IMR-90 (cell line): ENCODE results near the gene ACTR1A. TPM values are rescaled to one million over a fixed set of nuclear protein-coding genes. Genes with fewer than 3 reads are reported as not detected.

Experiments used
- ATAC-seq: fragments of 200-7000 bp; cut with Tn5 transposase; 2 replicates; pipeline ENCODE4 v1.9.1; 2020; ENCODE audit warnings: low read depth, mild to moderate bottlenecking, moderate library complexity
- BruUV-seq: library from RNA; stranded (reverse); fragments of 400-500 nt; replicated peaks from 2 replicates; lab custom pipeline; 2021; lab: Mats Ljungman, UMichigan
- CTCF ChIA-PET: fragments of 300-600 bp; formaldehyde crosslinking; extraction: SDS; loops from one replicate; lab custom pipeline; 2021; ENCODE audit warnings: antibody characterized with exemption; lab: Yijun Ruan, JAX
- POLR2A ChIA-PET: fragments of 300-600 bp; sonication (Branson Sonifier 250); formaldehyde crosslinking; loops from one replicate; lab custom pipeline; 2022; ENCODE audit warnings: antibody characterized with exemption; ENCODE audit not compliant: unreplicated experiment; lab: Charles Lee
- DNase-seq: peaks from one replicate; pipeline ENCODE4 v3.0.0; 2013
- H2AFZ ChIP-seq: replicated peaks from 2 replicates; pipeline ENCODE3; 2013; ENCODE audit warnings: low read length, mild to moderate bottlenecking; ENCODE audit not compliant: poor library complexity
- H2AK5ac ChIP-seq: 2 replicates; pipeline ENCODE4 v1.6.1; 2013; ENCODE audit warnings: low read depth, low read length, inconsistent platforms
- H2AK9ac ChIP-seq: replicated peaks from 2 replicates; pipeline ENCODE3; 2013; ENCODE audit warnings: mild to moderate bottlenecking, low read depth, low read length, moderate library complexity; ENCODE audit not compliant: poor library complexity
- H2BK120ac ChIP-seq: 2 replicates; pipeline ENCODE4 v1.6.1; 2013; ENCODE audit warnings: low read depth, low read length, inconsistent platforms
- H2BK15ac ChIP-seq: 3 replicates; pipeline ENCODE4 v1.6.1; 2013; ENCODE audit warnings: low read depth, low read length, inconsistent platforms
- H2BK20ac ChIP-seq: 2 replicates; pipeline ENCODE4 v1.6.1; 2013; ENCODE audit warnings: low read depth, mild to moderate bottlenecking, inconsistent platforms, low read length, moderate library complexity
- H2BK5ac ChIP-seq: 2 replicates; pipeline ENCODE4 v1.6.1; 2013; ENCODE audit warnings: mild to moderate bottlenecking, low read depth, low read length, inconsistent platforms; ENCODE audit not compliant: poor library complexity, severe bottlenecking
- H3K14ac ChIP-seq: replicated peaks from 2 replicates; pipeline ENCODE4 v1.6.1; 2013; ENCODE audit warnings: low read depth, low read length, inconsistent platforms
- H3K18ac ChIP-seq: 2 replicates; pipeline ENCODE4 v1.6.1; 2013; ENCODE audit warnings: low read depth, low read length, control low read depth
- H3K23ac ChIP-seq: 2 replicates; pipeline ENCODE4 v1.6.1; 2013; ENCODE audit warnings: low read depth, low read length, inconsistent platforms
- H3K27ac ChIP-seq: 2 replicates; pipeline ENCODE4 v1.5.1; 2013; ENCODE audit warnings: mild to moderate bottlenecking, control low read depth, low read length; ENCODE audit not compliant: insufficient read depth
- H3K27me3 ChIP-seq: 2 replicates; pipeline ENCODE4 v1.6.1; 2013; ENCODE audit warnings: low read length; ENCODE audit not compliant: control insufficient read depth, insufficient read depth
- H3K36me3 ChIP-seq: 2 replicates; pipeline ENCODE4 v1.6.1; 2013; ENCODE audit warnings: low read length, mixed read lengths; ENCODE audit not compliant: control insufficient read depth, insufficient read depth
- H3K4ac ChIP-seq: 2 replicates; pipeline ENCODE4 v1.6.1; 2013; ENCODE audit warnings: low read depth, low read length, inconsistent platforms
- H3K4me1 ChIP-seq: 2 replicates; pipeline ENCODE4 v1.6.1; 2013; ENCODE audit warnings: low read length, mixed read lengths; ENCODE audit not compliant: control insufficient read depth, insufficient read depth
- H3K4me2 ChIP-seq: 2 replicates; pipeline ENCODE4 v1.6.1; 2013; ENCODE audit warnings: low read depth, mild to moderate bottlenecking, control low read depth, low read length, moderate library complexity
- H3K4me3 ChIP-seq: 2 replicates; pipeline ENCODE4 v1.5.1; 2013; ENCODE audit warnings: low read depth, mild to moderate bottlenecking, control low read depth, low read length, moderate library complexity; ENCODE audit not compliant: insufficient read depth
- H3K56ac ChIP-seq: 2 replicates; pipeline ENCODE4 v1.6.1; 2013; ENCODE audit warnings: low read length, inconsistent platforms; ENCODE audit not compliant: insufficient read depth; ENCODE audit errors: extremely low read depth
- H3K79me1 ChIP-seq, 2 experiments: 2 replicates each; pipeline ENCODE4 v1.6.1; 2013; ENCODE audit warnings: low read length in 2 of 2, inconsistent platforms in 1 of 2, low read depth in 1 of 2
- H3K9ac ChIP-seq: 2 replicates; pipeline ENCODE4 v1.6.1; 2013; ENCODE audit warnings: low read depth, low read length, control low read depth
- H3K9me1 ChIP-seq: 2 replicates; pipeline ENCODE4 v1.6.1; 2013; ENCODE audit warnings: low read length, inconsistent platforms; ENCODE audit not compliant: insufficient read depth
- H3K9me3 ChIP-seq: 2 replicates; pipeline ENCODE4 v1.6.1; 2013; ENCODE audit warnings: low read length; ENCODE audit not compliant: control insufficient read depth, insufficient read depth
- H4K20me1 ChIP-seq: 2 replicates; pipeline ENCODE4 v1.6.1; 2013; ENCODE audit warnings: low read length, inconsistent platforms; ENCODE audit not compliant: insufficient read depth
- H4K5ac ChIP-seq: 2 replicates; pipeline ENCODE4 v1.6.1; 2013; ENCODE audit warnings: mild to moderate bottlenecking, low read depth, low read length, control low read depth
- H4K8ac ChIP-seq, 2 experiments: 2 replicates each; pipeline ENCODE4 v1.6.1; 2013; ENCODE audit warnings: low read depth in 2 of 2, low read length in 2 of 2, control low read depth in 1 of 2, inconsistent platforms in 1 of 2
- H4K91ac ChIP-seq: 2 replicates; pipeline ENCODE4 v1.6.1; 2013; ENCODE audit warnings: low read depth, low read length, inconsistent platforms; ENCODE audit not compliant: insufficient read depth
- CHD1 ChIP-seq: IDR thresholded peaks from 2 replicates; pipeline ENCODE4 v1.6.1; 2012; ENCODE audit warnings: low read depth, low read length, improper control_type of control experiment
- MAFK ChIP-seq: IDR thresholded peaks from 2 replicates; pipeline ENCODE4 v1.6.1; 2012; ENCODE audit warnings: low read depth, low read length, improper control_type of control experiment
- MXI1 ChIP-seq: IDR thresholded peaks from 2 replicates; pipeline ENCODE4 v1.6.1; 2012; ENCODE audit warnings: low read depth, mild to moderate bottlenecking, low read length, moderate library complexity, borderline replicate concordance
- NFE2L2 ChIP-seq: fragments of 150-350 bp; IDR thresholded peaks from 2 replicates; pipeline ENCODE4 v1.6.1; 2016; ENCODE audit warnings: low read depth, mild to moderate bottlenecking, low read length
- POLR2A ChIP-seq: IDR thresholded peaks from 2 replicates; pipeline ENCODE4 v1.6.1; 2012; ENCODE audit warnings: mild to moderate bottlenecking, low read depth, low read length
- RAD21 ChIP-seq: IDR thresholded peaks from 2 replicates; pipeline ENCODE4 v1.6.1; 2012; ENCODE audit warnings: low read length, improper control_type of control experiment
- RCOR1 ChIP-seq: IDR thresholded peaks from 2 replicates; pipeline ENCODE4 v1.6.1; 2012; ENCODE audit warnings: mild to moderate bottlenecking, low read length, improper control_type of control experiment; ENCODE audit not compliant: insufficient replicate concordance
- WGBS, 2 experiments: methylation state at CpG; one replicate each; pipeline versions ENCODE4 v1.1.5 to v1.1.7; 2013; ENCODE audit warnings: missing lambda C conversion rate in 2 of 2; ENCODE audit not compliant: insufficient read length in 1 of 2; ENCODE audit errors: extremely low coverage in 2 of 2; 5-methylcytosine and 5-hydroxymethylcytosine counted together
- dilution Hi-C: fragments of 300-500 bp; cut with HindIII; formaldehyde crosslinking; loops from one replicate; pipeline ENCODE4 v1.14.3; 2018; ENCODE audit warnings: low sequenced_read_pairs; ENCODE audit not compliant: unreplicated experiment
- in situ Hi-C: fragments of 300-500 bp; cut with MboI; formaldehyde crosslinking; loops from 3 replicates; pipeline ENCODE4 v1.14.3; 2019; ENCODE audit warnings: low sequenced_read_pairs, inconsistent platforms, mixed read lengths
- intact Hi-C: fragments of 100-400 bp; cut with micrococcal nuclease; formaldehyde crosslinking; loops from 2 replicates; pipeline ENCODE4 v1.10.0; 2022
- polyA plus RNA-seq, 3 experiments: library from polyadenylated mRNA; depleted of rRNA; stranded (reverse); fragments of >200 nt; gene quantifications; 2 replicates each; pipeline ENCODE4 v1.2.3, GENCODE V29; 2012; ENCODE audit warnings: low replicate concordance in 1 of 3
- total RNA-seq: library from RNA; depleted of rRNA; stranded (reverse); fragments of >200 nt; gene quantifications from 2 replicates; pipeline ENCODE4 v1.2.3, GENCODE V29; 2012
- TF ChIP-seq, protein P1 (sequence below): fragments of 150-350 bp; IDR thresholded peaks from 2 replicates; pipeline ENCODE4 v1.6.1; 2016; ENCODE audit warnings: low read depth, mild to moderate bottlenecking, low read length, moderate library complexity, borderline replicate concordance
- TF ChIP-seq, protein P2 (sequence below): conservative IDR thresholded peaks from 2 replicates; pipeline ENCODE4 v1.5.1; 2012; ENCODE audit warnings: mild to moderate bottlenecking, low read depth, low read length, improper control_type of control experiment
- TF ChIP-seq, protein P3 (sequence below): fragments of 150-350 bp; IDR thresholded peaks from 2 replicates; pipeline ENCODE4 v1.6.1; 2017; ENCODE audit warnings: mild to moderate bottlenecking, antibody characterized with exemption, low read length, low read depth

ACTR1A gene
- total and polyA plus RNA-seq, 2 of the 4 experiments (the other 2 are of a cell fraction) = 142 to 157 TPM

DNA sequence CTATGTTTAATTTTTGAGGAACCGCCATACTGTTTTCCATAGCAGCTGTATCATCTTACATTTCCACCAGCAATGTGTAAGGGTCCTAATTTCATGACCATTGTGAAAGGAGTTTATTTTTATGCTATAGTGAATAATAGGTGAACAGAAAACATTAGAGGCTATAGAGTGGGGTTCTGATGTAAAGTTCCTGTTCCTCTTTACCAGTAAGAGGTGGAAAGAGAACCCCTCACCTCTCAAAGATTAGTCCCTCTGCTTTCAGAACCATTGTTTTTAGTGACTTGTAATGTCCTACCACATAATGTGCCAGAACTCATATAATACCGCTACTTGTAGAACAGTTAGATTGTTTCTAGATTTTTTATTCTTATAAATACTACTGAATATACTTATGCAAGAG lies 35.4 kb upstream of the ACTR1A start:
- no peak overlapping the region for H3K23ac ChIP-seq
- intact Hi-C loops (no loop called here), in situ Hi-C loops (no loop called here)

More for the DNA sequence above, 35.4 kb upstream of the ACTR1A start:
- H3K4me2 ChIP-seq = no peak overlapping the region
- no peak overlapping the region for H3K9ac ChIP-seq
- ChIA-PET CTCF (no interaction called here), POLR2A (no interaction called here)
- H4K5ac ChIP-seq = no peak overlapping the region
- no peak overlapping the region for H4K8ac ChIP-seq
- no peaks in the 10 kb centered on the region for H3K9me3 ChIP-seq
- no peak overlapping the region for H3K27ac ChIP-seq
- H2BK5ac ChIP-seq = no peak overlapping the region
- H2BK120ac ChIP-seq = no peak overlapping the region
- peaks cover 4% of the 10 kb centered on the region; the same call in 1 of the 2 replicates for H3K9me1 ChIP-seq
- TF ChIP-seq, protein P1, sequence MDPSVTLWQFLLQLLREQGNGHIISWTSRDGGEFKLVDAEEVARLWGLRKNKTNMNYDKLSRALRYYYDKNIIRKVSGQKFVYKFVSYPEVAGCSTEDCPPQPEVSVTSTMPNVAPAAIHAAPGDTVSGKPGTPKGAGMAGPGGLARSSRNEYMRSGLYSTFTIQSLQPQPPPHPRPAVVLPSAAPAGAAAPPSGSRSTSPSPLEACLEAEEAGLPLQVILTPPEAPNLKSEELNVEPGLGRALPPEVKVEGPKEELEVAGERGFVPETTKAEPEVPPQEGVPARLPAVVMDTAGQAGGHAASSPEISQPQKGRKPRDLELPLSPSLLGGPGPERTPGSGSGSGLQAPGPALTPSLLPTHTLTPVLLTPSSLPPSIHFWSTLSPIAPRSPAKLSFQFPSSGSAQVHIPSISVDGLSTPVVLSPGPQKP = no peak
- no peak for TF ChIP-seq RAD21
- TF ChIP-seq NFE2L2 = no peak
- TF ChIP-seq MXI1 = no peak
- no peak for TF ChIP-seq MAFK
- no peak for TF ChIP-seq POLR2A
- no peak for TF ChIP-seq CHD1
- TF ChIP-seq, protein P2, sequence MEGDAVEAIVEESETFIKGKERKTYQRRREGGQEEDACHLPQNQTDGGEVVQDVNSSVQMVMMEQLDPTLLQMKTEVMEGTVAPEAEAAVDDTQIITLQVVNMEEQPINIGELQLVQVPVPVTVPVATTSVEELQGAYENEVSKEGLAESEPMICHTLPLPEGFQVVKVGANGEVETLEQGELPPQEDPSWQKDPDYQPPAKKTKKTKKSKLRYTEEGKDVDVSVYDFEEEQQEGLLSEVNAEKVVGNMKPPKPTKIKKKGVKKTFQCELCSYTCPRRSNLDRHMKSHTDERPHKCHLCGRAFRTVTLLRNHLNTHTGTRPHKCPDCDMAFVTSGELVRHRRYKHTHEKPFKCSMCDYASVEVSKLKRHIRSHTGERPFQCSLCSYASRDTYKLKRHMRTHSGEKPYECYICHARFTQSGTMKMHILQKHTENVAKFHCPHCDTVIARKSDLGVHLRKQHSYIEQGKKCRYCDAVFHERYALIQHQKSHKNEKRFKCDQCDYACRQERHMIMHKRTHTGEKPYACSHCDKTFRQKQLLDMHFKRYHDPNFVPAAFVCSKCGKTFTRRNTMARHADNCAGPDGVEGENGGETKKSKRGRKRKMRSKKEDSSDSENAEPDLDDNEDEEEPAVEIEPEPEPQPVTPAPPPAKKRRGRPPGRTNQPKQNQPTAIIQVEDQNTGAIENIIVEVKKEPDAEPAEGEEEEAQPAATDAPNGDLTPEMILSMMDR = no peak
- TF ChIP-seq, protein P3, sequence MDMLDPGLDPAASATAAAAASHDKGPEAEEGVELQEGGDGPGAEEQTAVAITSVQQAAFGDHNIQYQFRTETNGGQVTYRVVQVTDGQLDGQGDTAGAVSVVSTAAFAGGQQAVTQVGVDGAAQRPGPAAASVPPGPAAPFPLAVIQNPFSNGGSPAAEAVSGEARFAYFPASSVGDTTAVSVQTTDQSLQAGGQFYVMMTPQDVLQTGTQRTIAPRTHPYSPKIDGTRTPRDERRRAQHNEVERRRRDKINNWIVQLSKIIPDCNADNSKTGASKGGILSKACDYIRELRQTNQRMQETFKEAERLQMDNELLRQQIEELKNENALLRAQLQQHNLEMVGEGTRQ = no peak
- TF ChIP-seq RCOR1 = no peak
- H3K4ac ChIP-seq = no peak overlapping the region
- peaks cover 13% of the 10 kb centered on the region; the same call in 1 of the 2 replicates for H4K20me1 ChIP-seq
- no peak overlapping the region for H2AK9ac ChIP-seq
- no TSS peak for BruUV-seq
- no peak overlapping the region for H2AK5ac ChIP-seq
- dilution Hi-C loops = no loop called here
- ATAC-seq (no peak), DNase-seq (no peak)
- no peak overlapping the region for H2BK15ac ChIP-seq
- no peak overlapping the region for H3K56ac ChIP-seq
- H3K79me1 ChIP-seq = peaks cover 14 to 29% of the 10 kb centered on the region in 2 experiments; a peak in 3 of 4 replicates
- no peak overlapping the region for H2BK20ac ChIP-seq
- H3K4me3 ChIP-seq = no peak overlapping the region
- peaks cover 6% of the 10 kb centered on the region; the same call in 1 of the 2 replicates for H3K36me3 ChIP-seq
- no CpG with 5 or more reads among the region's 2 CpGs for WGBS, 2 experiments
- H3K4me1 ChIP-seq = peaks cover 2% of the 10 kb centered on the region; the same call in 1 of the 2 replicates
- H3K14ac ChIP-seq = no peak overlapping the region
- H3K18ac ChIP-seq = no peak overlapping the region
- H3K27me3 ChIP-seq = no peaks in the 10 kb centered on the region
- no peak overlapping the region for H4K91ac ChIP-seq
- H2AFZ ChIP-seq = no peak overlapping the region
